Measurements from ENCODE around the gene HSD3B1. TPM values are rescaled to one million over a fixed set of nuclear protein-coding genes. Genes with fewer than 3 reads are reported as not detected.

Gene HSD3B1
- total RNA-seq, result not detected in 2 replicates

DNA sequence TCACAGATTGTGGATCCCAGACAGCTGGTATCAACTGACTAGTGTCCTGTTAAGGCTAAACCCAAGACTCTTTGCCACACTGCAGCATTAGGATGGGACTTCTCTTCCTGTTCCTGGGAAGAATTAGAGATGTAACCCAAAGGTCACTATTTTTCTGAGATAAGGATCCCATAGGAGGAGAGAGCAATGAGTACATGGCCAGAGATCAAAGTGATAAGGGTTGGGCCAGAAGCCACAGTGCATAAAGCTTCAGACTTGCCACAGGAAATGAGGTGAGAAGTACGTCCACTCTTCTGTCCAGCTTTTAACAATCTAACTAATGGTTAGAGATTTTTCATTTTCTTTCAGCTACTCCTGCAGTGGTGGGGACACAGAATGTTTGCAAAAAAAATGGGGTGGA lies at the start of gene HSD3B1:
Gene HSD3B1 (plus strand): TSS at position 270 of the 400 bp plus-strand sequence. CDS start 267 bp downstream, outside the sequence.

Other genes with a start within 250 kb of the HSD3B1 start
- gene HAO2, start 138.4 kb upstream of the HSD3B1 start, total RNA-seq, result not detected in 2 replicates
- gene HSD3B2, start 92.1 kb upstream of the HSD3B1 start, total RNA-seq, result not detected in 2 replicates
- gene ZNF697, start 141.1 kb downstream of the HSD3B1 start, total RNA-seq, result 5.2 TPM in 2 replicates
- gene PHGDH, start 204.7 kb downstream of the HSD3B1 start, total RNA-seq, result 86.3 and 91.5 TPM in 2 replicates